GM23248 (cell line): ENCODE data around the gene CIDEC. TPM values are rescaled to one million over a fixed set of nuclear protein-coding genes. Genes with fewer than 3 reads are reported as not detected.
"Not testable (repeated sequence)": the region's sequence is repeated elsewhere in the genome, so short reads cannot be mapped to it uniquely, and the experiment has no call there.

Experiments used
- DNase-seq: peaks from one replicate; pipeline ENCODE4 v3.0.0-alpha.2; 2015
- H2AFZ ChIP-seq: fragments of 200-600 bp; sonication (generic); 2 replicates; pipeline ENCODE4 v1.6.1; 2016; ENCODE audit warnings: antibody characterized with exemption
- H3F3A ChIP-seq: fragments of 200-600 bp; sonication (generic); 2 replicates; pipeline ENCODE4 v1.6.1; 2016; ENCODE audit warnings: mild to moderate bottlenecking, antibody characterized with exemption, mixed run types; ENCODE audit not compliant: insufficient read depth
- H3K27ac ChIP-seq: fragments of 200-600 bp; sonication (generic); 2 replicates; pipeline ENCODE4 v1.5.1; 2016; ENCODE audit warnings: mild to moderate bottlenecking
- H3K27me3 ChIP-seq: fragments of 200-600 bp; sonication (generic); replicated peaks from 2 replicates; pipeline ENCODE4 v1.6.1; 2016; ENCODE audit warnings: mild to moderate bottlenecking; ENCODE audit not compliant: insufficient read depth
- H3K36me3 ChIP-seq: fragments of 200-600 bp; sonication (generic); 2 replicates; pipeline ENCODE4 v1.6.1; 2016; ENCODE audit warnings: low read depth, mild to moderate bottlenecking
- H3K4me1 ChIP-seq: fragments of 200-600 bp; sonication (generic); 2 replicates; pipeline ENCODE4 v1.6.1; 2016; ENCODE audit warnings: mild to moderate bottlenecking; ENCODE audit not compliant: insufficient read depth
- H3K4me2 ChIP-seq: fragments of 200-600 bp; sonication (generic); one replicate; pipeline ENCODE4 v1.6.1; 2016; ENCODE audit warnings: mild to moderate bottlenecking; ENCODE audit not compliant: unreplicated experiment
- H3K4me3 ChIP-seq: fragments of 200-600 bp; sonication (generic); 2 replicates; pipeline ENCODE4 v1.5.1; 2016; ENCODE audit warnings: mild to moderate bottlenecking
- H3K79me2 ChIP-seq: fragments of 200-600 bp; sonication (generic); 2 replicates; pipeline ENCODE4 v1.6.1; 2016; ENCODE audit warnings: mild to moderate bottlenecking; ENCODE audit not compliant: insufficient read depth
- H3K9ac ChIP-seq: fragments of 200-600 bp; sonication (generic); 2 replicates; pipeline ENCODE4 v1.6.1; 2016; ENCODE audit warnings: mild to moderate bottlenecking
- H3K9me2 ChIP-seq: fragments of 200-600 bp; sonication (generic); 2 replicates; pipeline ENCODE4 v1.6.1; 2016; ENCODE audit warnings: mixed run types, mild to moderate bottlenecking, moderate library complexity; ENCODE audit not compliant: insufficient read depth
- H3K9me3 ChIP-seq: fragments of 200-600 bp; sonication (generic); one replicate; pipeline ENCODE4 v1.6.1; 2017; ENCODE audit warnings: low read depth
- H4K20me1 ChIP-seq: fragments of 200-600 bp; sonication (generic); 2 replicates; pipeline ENCODE4 v1.6.0; 2016; ENCODE audit not compliant: insufficient read depth
- EZH2 ChIP-seq: fragments of 200-600 bp; sonication (generic); IDR thresholded peaks from 2 replicates; pipeline ENCODE4 v1.6.1; 2018; ENCODE audit warnings: antibody characterized with exemption, mild to moderate bottlenecking; ENCODE audit not compliant: insufficient read depth, poor library complexity, severe bottlenecking
- EZH2phosphoT487 ChIP-seq: fragments of 200-600 bp; sonication (generic); IDR thresholded peaks from 2 replicates; pipeline ENCODE4 v1.6.1; 2018; ENCODE audit warnings: antibody characterized with exemption, moderate library complexity, mild to moderate bottlenecking, low read depth; ENCODE audit not compliant: insufficient read depth
- WGBS, 2 experiments: methylation state at CpG; one replicate each; pipeline ENCODE4 v1.1.6; 2015 to 2017; ENCODE audit warnings: low lambda C conversion rate in 2 of 2, low coverage in 1 of 2; ENCODE audit errors: missing lambda C conversion rate in 2 of 2; 5-methylcytosine and 5-hydroxymethylcytosine counted together
- in situ Hi-C: fragments of 300-500 bp; cut with MboI; formaldehyde crosslinking; loops from 2 replicates; pipeline ENCODE4 v1.15.0; 2020
- polyA plus RNA-seq: library from polyadenylated mRNA; unstranded; fragments of >200 nt; fragmentation: Nextera tagmentation; extraction: Ambion mirVana; gene quantifications from 2 replicates; pipeline ENCODE4 v1.2.1, GENCODE V29; 2016
- total RNA-seq: library from RNA; depleted of rRNA; stranded (reverse); fragments of >200 nt; shearing (Covaris generic); gene quantifications from 2 replicates; pipeline ENCODE4 v1.2.3, GENCODE V29; 2014

CIDEC gene
- total and polyA plus RNA-seq, 2 experiments from 2014 or later = not detected

GRCh38 chr3:9866639-9867038 is 13.4 kb downstream of the CIDEC start:
- WGBS, 2 experiments = 89 to 99% methylated on average over 8 of the region's 8 CpGs
- no peak overlapping the region for H3K4me3 ChIP-seq
- H4K20me1 ChIP-seq = no peaks in the 10 kb centered on the region
- no peak overlapping the region for H3K27ac ChIP-seq
- H3K4me2 ChIP-seq = no peak overlapping the region
- H3K27me3 ChIP-seq = no peaks in the 10 kb centered on the region
- no peaks in the 10 kb centered on the region for H3F3A ChIP-seq
- no peaks in the 10 kb centered on the region for H3K79me2 ChIP-seq
- no peaks in the 10 kb centered on the region for H3K9me2 ChIP-seq
- no peak for DNase-seq
- no peaks in the 10 kb centered on the region for H3K36me3 ChIP-seq
- H3K4me1 ChIP-seq = peaks cover 4% of the 10 kb centered on the region; the same call in 1 of the 2 replicates
- TF ChIP-seq EZH2phosphoT487 (no peak), EZH2 (no peak)
- no peak overlapping the region for H2AFZ ChIP-seq
- in situ Hi-C loops = no loop called here
- no peak overlapping the region for H3K9ac ChIP-seq
- no peaks in the 10 kb centered on the region for H3K9me3 ChIP-seq

- H3K27ac ChIP-seq, H3K9me2 ChIP-seq, H3K9ac ChIP-seq, H3K4me3 ChIP-seq, H3K4me2 ChIP-seq, H3K79me2 ChIP-seq, H3K9me3 ChIP-seq, H3F3A ChIP-seq, H3K27me3 ChIP-seq, H3K36me3 ChIP-seq, H3K4me1 ChIP-seq, H4K20me1 ChIP-seq, in situ Hi-C loops, H2AFZ ChIP-seq, DNase-seq: not testable (repeated sequence)
- 83 to 89% methylated on average over 10 of the region's 10 CpGs for WGBS, 2 experiments
Observed at GRCh38 chr3:9865125-9865637, 14.9 kb downstream of the CIDEC start.

GRCh38 chr3:9864200-9864927 is 15.7 kb downstream of the CIDEC start:
- in situ Hi-C loops = no loop called here
- no peaks in the 10 kb centered on the region for H4K20me1 ChIP-seq
- H3K4me1 ChIP-seq = no peaks in the 10 kb centered on the region
- H3K4me2 ChIP-seq = no peak overlapping the region
- no peak overlapping the region for H3K9ac ChIP-seq
- 71 to 72% methylated on average over 16 of the region's 16 CpGs for WGBS, 2 experiments
- H3K36me3 ChIP-seq = no peaks in the 10 kb centered on the region
- H3K4me3 ChIP-seq = no peak overlapping the region
- no peaks in the 10 kb centered on the region for H3K79me2 ChIP-seq
- H3K27me3 ChIP-seq = no peaks in the 10 kb centered on the region
- no peak overlapping the region for H2AFZ ChIP-seq
- no peak for TF ChIP-seq EZH2phosphoT487
- no peak for TF ChIP-seq EZH2
- H3K9me3 ChIP-seq = no peaks in the 10 kb centered on the region
- H3K9me2 ChIP-seq = no peaks in the 10 kb centered on the region
- no peak overlapping the region for H3K27ac ChIP-seq
- no peaks in the 10 kb centered on the region for H3F3A ChIP-seq
- peak; percentile 61 for DNase-seq

GRCh38 chr3:9863058-9863772 is 16.8 kb downstream of the CIDEC start:
- no peaks in the 10 kb centered on the region for H3K27me3 ChIP-seq
- H3F3A ChIP-seq = no peaks in the 10 kb centered on the region
- no peaks in the 10 kb centered on the region for H3K79me2 ChIP-seq
- WGBS, 2 experiments = 53 to 55% methylated on average over 19 to 22 of the region's 22 CpGs
- in situ Hi-C loops = no loop called here
- 0 out of 2 replicates have a peak overlapping the region, but pooled peaks have one; percentile 45 for H3K4me3 ChIP-seq
- no peaks in the 10 kb centered on the region for H3K4me1 ChIP-seq
- H3K4me2 ChIP-seq = no peak overlapping the region
- H2AFZ ChIP-seq = peak overlapping the region; percentile 66
- no peaks in the 10 kb centered on the region for H3K36me3 ChIP-seq
- H3K9ac ChIP-seq = 0 out of 2 replicates have a peak overlapping the region, but pooled peaks have one; percentile 1
- DNase-seq = no peak
- H3K9me2 ChIP-seq = no peaks in the 10 kb centered on the region
- no peaks in the 10 kb centered on the region for H4K20me1 ChIP-seq
- no peak overlapping the region for H3K27ac ChIP-seq
- TF ChIP-seq EZH2phosphoT487 = no peak
- TF ChIP-seq EZH2 = no peak
- no peaks in the 10 kb centered on the region for H3K9me3 ChIP-seq
